GM21529 (cell line): ENCODE results near the gene TGFBRAP1.
"Not testable (repeated sequence)": the region's sequence is repeated elsewhere in the genome, so short reads cannot be mapped to it uniquely, and the experiment has no call there.

Experiments
- ATAC-seq: cut with Tn5 transposase; IDR thresholded peaks from one replicate; pipeline ENCODE4 v1.9.1; 2021; ENCODE audit not compliant: unreplicated experiment

TGFBRAP1 gene

DNA sequence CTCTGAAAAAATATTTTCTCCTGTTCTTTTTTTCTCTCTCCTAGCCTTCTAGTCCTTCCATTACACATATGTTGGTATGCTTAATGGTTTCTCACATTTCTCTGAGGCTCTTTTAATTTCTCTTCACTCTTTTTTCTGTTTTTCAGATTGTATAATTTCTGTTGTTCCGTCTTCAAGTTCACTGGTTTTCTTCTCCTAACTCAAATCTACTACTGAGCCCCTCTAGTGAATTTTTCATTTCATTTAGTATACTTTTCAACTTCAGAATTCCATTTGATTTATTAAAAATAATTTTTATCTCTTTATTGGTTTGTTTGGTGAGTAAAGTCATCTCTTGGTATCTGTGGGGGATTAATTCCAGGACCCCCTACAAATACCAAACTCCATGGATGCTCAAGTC, 27.6 kb upstream of the TGFBRAP1 start:
- no peak for ATAC-seq

DNA sequence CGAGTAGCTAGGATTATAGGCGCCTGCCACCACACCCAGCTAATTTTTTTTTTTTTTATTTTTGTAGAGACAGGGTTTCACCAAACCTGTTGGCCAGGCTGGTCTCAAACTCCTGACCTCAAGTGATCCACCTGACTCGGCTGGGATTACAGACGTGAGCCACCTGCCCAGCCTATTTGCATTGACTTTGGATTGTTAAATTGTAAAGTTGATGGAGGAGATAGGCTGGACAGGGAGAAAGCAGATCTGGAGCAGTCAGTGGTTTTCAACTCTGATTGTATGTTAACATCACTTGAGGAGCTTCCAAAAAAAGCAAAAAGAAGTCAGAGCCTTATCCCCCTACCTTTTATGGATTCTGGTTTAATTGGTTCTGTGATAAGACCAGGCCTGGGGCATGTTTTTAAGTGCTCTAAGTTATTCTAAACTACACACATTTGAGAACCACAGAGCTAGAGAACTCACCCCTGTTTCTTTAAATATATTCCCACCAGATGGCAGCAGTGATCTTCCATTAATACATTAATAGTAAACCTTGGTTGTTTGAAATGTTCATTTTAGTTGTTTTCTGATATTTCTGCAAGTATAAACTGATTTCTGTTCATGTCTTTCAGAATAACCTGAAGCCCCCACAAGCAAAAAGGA, 15.3 kb upstream of the TGFBRAP1 start:
- no peak for ATAC-seq

- no peak for ATAC-seq
These were observed 9.9 kb upstream of the TGFBRAP1 start for GRCh38 chr2:105339414-105339813.

GRCh38 chr2:105338020-105338385, 8.5 kb upstream of the TGFBRAP1 start:
- ATAC-seq, result peak; percentile 14

- ATAC-seq, result peak; percentile 91
These were observed 7.8 kb upstream of the TGFBRAP1 start, which contains the start of gene C2orf49 for GRCh38 chr2:105337122-105338019. C2orf49 (plus strand) TSS chr2:105337540; CDS start chr2:105337588, 48 bp downstream.

GRCh38 chr2:105336786-105337121, 7.2 kb upstream of the TGFBRAP1 start:
- no peak for ATAC-seq

DNA sequence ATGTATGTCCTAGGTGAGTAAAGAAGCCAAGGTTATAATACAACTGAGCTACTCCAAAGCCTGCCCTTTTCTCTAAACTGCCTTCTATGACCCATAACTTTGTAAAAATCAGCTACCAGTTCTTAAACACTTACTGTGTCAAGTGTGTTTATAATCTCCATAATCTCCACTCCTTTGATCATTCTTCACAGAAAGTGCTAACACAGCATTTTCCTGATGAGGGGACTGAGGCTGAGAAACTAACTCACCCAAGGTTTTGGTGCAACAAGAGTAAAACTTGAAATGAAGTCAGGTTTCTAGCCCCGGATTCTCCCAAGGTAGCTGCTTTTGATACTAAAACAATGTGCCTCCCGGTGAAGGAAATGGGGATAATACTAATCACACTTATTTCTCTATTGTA, 5.9 kb upstream of the TGFBRAP1 start:
- no peak for ATAC-seq

DNA sequence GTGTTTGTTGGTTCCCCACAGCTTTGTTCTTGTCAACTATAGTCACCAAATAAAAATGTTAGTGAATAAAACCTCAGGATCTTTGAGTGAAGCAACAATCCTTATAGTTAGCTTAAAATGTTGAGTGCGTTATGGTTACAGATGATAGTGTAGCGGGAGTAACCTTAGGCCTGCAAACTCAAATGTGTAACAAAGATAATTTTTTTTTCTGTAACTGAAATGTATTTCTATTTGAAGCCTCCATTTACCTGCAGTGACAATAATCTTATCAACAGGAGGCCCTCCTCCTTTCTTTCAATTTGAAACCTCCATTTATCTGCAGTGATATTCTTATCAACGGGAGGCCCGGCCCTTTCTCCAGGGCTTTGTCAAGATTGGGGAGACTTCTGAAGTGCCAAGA, 4.7 kb upstream of the TGFBRAP1 start:
- no peak for ATAC-seq

DNA sequence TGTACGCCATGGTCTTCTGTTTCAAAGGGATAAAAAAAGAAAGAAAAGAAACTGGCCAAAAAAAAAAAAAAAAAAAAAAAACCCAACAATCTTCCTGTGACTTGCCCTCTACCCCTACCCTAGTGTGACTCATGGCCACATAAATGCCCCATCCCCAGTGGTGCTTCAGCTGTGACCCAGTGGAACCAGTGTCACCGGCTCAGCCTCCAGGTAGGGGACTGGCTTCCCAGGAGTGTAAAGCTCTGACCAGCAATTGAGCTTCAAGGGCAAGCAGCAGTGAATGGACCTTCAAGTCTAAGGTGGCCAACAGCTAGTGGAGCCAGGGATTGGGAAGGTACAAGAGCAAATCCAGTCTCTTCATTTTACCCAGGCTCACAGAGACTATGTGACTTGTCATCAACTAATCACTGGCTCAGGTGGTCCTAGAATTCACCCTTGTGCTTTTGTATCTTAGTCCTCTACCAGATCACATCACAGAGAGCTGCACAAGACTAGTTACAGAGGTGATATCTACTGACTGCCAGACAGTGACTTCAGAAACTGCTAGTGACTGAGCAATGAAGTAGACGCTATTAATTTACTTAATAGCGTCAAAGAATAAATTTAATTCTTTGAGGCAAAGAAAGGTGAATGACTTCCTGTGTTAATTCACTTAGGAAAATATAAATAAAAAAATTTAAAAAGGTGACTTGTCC, 1.3 kb upstream of the TGFBRAP1 start:
- ATAC-seq, result no peak

DNA sequence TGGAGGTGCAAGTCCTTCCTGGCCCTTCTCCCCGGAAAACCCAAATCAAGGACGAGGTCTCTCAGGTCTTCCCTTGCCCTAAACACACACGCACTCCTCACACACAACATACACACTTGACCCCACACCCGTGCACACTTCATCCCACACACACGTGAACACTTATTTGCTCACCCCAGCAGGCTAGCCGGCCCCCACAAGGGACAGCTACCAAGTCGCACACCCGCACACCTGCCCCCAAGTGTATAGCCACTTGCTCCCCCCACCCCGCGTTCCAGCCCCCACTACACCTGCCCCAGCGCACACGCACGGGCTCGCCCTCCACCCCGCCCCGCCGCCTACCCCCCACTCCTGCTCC, 359 bp downstream of the TGFBRAP1 start:
- ATAC-seq, result no peak

DNA sequence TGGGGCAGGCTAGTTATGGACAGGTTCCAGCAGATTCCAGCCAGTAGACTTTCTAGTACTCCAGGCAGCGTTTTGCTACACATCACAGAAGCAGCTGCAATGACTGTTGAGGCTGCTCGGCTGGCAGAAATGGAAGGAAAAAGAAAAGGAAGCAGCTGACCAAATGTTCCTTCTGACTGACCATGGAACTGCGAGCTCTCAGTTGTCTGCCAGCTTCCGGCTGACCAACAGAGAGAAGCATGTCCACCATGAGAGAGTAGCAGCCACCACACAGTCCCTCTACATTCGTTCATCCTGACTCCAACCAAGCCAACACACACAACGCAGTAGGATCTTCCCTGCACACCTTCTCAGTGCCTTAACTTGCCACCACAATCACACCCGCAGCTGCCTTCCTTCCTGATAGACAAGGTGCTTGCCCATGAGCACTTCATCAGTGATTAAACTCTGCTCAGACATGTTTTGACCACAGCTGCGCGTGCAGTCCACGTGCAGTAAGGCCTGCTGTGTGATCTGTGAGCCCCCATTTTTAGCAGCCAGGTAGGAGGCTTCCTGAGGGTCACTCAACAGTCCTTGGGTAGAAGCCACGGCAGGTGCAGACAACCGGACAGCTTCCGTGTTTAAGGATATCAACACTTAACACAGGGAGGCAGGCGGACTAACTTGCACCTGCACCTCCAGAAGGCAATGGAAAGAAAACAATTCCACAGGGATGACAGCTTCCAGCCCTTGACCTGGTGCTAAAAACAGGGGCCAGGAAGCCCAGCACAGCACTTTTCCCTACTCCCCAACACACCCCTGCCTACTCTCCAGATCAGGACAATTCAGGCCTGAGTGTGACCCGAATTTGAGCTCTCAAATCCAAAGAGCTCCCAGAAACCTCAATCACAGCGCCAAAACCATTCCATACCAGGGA, 996 bp downstream of the TGFBRAP1 start:
- no peak for ATAC-seq

DNA sequence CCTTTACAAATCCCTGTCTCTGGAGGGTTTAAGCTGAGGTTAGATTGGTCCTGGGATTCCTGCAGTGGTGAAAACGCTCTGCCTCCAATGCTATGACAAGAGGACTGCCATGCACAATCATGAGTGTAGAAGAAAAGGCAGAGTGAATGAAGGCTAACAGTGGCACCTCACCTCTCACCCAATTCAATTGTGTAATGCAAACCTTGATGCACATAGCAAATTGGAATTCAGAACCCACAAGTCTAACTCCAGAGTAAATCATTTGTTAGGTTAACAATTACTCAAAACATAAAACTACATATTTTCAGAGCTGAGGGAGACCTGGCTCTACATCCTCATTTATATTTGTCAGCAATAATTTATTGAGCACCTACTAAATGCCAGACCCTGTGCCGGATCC, 1.8 kb downstream of the TGFBRAP1 start:
- ATAC-seq, result no peak

DNA sequence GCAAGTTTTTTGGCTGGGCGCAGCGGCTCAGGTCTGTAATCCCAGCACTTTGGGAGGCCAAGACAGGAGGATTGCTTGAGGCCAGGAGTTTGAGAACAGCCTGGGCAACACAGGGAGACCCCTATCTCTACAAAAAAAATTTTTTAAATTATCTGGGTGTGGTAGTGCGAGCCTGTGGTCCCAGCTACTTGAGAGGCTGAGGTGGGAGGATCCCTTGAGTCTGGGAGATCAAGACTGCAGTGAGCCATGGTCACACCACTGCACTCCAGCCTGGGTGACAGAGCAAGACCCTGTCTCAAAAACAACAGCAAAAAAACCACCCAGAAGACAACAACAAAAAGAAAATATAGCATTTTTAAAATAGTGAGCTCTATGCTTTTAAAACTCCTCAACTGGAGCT, 2.3 kb downstream of the TGFBRAP1 start:
- not testable (repeated sequence) for ATAC-seq

- no peak for ATAC-seq
These were observed 4.1 kb downstream of the TGFBRAP1 start for GRCh38 chr2:105325389-105325963.

- ATAC-seq, result no peak
These were observed 4.8 kb downstream of the TGFBRAP1 start for GRCh38 chr2:105324732-105325131.

DNA sequence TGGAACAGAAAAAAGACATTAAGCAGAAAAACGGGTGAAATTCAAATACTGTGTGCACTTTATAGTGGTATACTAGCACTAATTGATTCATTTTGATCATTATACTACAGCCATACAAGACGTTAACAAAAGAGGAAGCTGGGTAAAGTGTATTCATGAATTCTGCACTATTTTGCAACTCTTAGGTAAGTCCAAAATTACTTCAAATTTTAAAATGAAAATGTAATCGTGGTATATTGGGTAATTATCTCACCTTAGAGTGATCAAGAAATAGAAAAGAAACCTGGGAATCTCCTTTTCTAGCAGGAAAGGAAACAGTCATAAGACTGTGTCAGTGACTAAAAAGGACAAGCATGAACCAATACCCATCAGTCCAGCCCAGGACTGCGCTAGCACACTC, 5.4 kb downstream of the TGFBRAP1 start:
- no peak for ATAC-seq

DNA sequence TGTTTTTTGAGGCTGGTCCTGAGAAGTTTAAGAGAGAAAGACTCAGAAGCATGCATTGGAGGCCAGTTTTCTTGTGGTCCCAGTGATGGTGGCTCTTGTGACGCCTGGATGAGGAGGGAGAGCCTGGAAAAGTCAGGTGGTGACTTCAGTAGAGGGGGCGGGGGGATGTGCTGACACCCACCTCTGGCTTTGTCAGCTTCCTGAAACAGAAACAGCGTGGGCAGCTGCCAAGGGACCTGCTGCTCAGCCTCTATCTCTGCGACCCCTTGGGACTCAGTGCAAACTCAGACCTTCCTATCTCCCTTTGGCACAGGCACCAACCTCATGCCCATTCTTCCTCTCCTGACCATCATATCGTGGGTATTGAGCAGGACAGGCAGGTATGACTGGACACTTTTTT, 6.4 kb downstream of the TGFBRAP1 start:
- no peak for ATAC-seq

DNA sequence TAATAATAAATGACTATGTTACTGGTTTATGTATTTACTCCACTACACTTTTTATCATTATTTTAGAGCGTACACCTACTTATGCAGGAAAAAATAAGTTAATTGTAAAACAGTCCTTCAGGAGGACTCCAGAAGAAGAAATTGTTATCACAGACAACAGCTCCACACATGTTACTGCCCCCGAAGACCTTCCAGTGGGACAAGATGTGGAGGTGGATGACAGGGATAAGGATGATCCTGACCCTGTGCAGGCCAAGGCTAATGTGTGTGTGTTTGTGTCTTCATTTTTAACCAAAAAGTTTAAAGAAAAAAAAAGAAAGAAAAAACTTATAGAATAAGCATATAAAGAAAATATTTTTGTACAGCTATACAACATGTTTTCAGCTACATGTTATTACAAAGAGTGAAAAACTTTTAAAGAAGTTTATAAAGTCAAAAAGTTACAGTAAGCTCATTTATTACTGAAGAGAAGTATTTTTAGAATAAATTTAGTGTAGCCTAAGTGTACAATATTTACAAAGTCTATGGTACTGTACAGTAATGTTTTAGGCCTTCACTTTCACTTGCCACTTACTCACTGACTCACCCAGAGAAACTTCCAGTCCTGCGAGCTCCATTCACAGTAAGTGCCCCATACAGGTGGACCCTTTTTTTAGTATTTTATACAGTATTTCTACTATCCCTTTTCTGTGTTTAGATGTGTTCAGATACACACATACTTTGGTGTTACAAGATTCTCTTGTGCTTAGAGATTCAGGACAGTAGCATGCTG, 7.5 kb downstream of the TGFBRAP1 start:
- peak; percentile 30 for ATAC-seq

DNA sequence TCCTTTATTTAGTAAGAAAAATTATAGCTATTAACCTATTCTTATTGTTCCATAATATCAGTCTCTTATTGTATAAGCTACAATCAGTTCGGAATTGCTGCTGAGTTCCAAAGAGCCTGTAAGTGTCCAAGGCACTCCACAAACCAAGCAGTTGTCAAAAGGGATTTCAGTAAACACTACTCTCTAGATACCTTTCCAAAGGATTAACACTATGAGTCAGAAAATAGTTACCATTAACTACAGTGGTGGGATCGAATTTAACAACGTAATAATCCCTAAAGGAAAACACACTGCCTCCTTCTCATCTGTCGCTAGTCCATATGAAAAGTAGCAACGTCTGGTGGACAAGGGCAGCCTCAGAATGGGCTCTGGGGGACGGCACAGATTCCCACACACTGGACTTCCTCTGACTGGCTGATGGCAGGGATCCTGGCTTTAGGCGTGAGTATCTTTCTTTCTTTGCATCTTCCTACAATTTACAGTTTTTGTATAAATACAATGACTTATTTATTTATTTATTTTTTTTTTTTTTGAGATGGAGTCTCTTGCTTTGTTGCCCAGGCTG, 8.8 kb downstream of the TGFBRAP1 start:
- ATAC-seq, result no peak

- ATAC-seq, result no peak
These were observed 11.6 kb downstream of the TGFBRAP1 start for GRCh38 chr2:105317937-105318336.
